GM18511 (cell line): Measurements from ENCODE around the gene PCDHB4.
"Not testable (repeated sequence)": the region's sequence is repeated elsewhere in the genome, so short reads cannot be mapped to it uniquely, and the experiment has no call there.

Experiments
- ATAC-seq: cut with Tn5 transposase; IDR thresholded peaks from one replicate; pipeline ENCODE4 v1.9.1; 2021; ENCODE audit warnings: mild to moderate bottlenecking, moderate library complexity; ENCODE audit not compliant: unreplicated experiment

PCDHB4 gene

DNA sequence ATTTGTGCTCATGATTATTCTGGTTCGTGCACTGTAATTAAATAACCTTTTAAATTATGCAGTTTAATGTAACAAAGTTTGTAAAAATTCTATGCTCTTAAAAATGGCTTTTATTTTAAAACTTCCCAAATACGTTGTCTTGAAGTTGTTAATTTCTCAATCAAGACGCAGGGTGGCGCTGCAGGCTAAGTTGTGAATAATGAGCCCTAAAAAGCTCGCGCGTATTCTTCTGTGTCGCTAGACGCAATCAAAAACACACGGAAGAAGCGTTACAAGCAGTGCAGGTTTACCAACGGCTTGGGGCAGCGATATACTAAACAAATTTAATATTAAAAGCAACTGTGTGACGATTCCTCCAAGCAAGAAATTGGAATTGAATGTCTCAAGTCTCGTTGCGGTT lies at the start of gene PCDHB4:
PCDHB4 (plus strand) TSS at position 256 of the 400 bp plus-strand sequence. CDS start 181 bp downstream, outside the sequence.
- ATAC-seq: no peak

DNA sequence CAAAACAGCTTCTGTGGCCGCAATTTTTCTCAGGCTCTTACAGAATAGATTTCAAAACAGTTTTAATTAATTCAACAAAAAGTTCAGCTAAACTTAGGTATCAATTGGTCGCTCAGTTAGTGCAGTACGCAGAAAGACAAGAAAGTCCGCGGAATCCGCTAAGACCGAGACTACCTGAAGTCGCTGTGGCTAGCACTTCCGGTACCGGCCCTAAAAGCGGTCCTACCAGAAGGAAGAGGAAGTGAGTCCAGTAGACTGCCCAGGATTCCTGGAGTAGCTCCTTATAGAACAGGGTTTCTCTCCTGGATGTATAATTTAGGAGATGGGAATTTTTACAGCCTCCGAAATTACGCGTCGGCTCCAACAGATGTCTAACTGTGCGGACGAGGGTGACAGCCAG lies 43.8 kb upstream of the PCDHB4 start:
- ATAC-seq: no peak

DNA sequence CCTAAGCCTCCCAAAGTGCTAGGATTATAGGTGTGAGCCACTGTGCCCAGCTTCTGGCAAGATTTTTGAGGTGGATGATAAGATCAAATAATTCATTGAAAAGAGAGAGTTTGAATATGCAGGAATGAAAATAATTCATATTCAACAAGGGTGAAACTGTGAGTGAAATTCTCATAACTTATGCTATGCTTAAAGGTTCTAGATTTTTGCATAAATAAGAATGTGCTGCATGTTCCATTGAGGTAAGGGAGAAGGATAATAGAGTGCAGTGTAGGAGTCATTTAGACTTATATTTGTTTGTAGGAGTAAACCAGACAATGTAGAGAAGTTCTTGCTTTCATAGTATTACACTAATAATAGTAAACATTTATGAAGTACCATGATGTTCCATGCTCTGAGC lies 39.4 kb upstream of the PCDHB4 start:
- ATAC-seq: no peak

- no peak for ATAC-seq
Observed at GRCh38 chr5:141084487-141084989, 37.1 kb upstream of the PCDHB4 start.

GRCh38 chr5:141094481-141095262 lies 26.9 kb upstream of the PCDHB4 start, which contains the start of gene PCDHB2:
PCDHB2 (plus strand) TSS chr5:141094615; CDS start chr5:141094791, 176 bp downstream.
- no peak for ATAC-seq

GRCh38 chr5:141095263-141095641 lies 26.4 kb upstream of the PCDHB4 start:
- no peak for ATAC-seq

DNA sequence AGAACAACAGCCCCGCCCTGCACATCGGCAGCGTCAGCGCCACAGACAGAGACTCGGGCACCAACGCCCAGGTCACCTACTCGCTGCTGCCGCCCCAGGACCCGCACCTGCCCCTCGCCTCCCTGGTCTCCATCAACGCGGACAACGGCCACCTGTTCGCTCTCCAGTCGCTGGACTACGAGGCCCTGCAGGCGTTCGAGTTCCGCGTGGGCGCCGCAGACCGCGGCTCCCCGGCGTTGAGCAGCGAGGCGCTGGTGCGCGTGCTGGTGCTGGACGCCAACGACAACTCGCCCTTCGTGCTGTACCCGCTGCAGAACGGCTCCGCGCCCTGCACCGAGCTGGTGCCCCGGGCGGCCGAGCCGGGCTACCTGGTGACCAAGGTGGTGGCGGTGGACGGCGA lies 25.4 kb upstream of the PCDHB4 start:
- ATAC-seq: not testable (repeated sequence)

GRCh38 chr5:141096586-141096985 lies 25.0 kb upstream of the PCDHB4 start:
- ATAC-seq: not testable (repeated sequence)

DNA sequence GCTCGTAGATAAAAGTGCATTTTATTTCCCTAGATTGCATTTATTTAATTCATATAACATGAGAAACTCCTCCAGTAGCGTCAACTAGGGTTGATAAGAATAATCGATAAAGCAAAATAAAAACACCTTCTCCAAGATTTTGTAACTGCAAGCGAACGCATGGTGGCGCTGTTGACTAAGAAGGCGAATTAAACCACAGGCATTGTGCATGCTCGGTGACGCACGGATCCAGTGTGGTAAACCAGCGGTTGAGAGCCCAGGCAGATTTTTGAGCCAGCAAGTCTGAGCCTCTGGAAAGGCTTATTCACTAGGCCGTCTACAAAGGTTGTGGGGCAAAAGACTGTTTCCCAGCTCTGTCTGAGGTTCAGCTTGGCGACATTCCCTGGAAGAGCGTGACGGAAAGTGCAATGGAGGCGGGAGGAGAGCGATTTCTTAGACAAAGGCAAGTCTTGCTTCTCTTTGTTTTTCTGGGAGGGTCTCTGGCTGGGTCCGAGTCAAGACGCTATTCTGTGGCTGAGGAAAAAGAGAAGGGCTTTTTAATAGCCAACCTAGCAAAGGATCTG lies 21.3 kb upstream of the PCDHB4 start, which contains the start of gene PCDHB3:
PCDHB3 (plus strand) TSS at position 231 of the 563 bp plus-strand sequence; CDS start at position 408, 177 bp downstream.
- no peak for ATAC-seq

GRCh38 chr5:141101059-141101458 lies 20.6 kb upstream of the PCDHB4 start:
- no peak for ATAC-seq

DNA sequence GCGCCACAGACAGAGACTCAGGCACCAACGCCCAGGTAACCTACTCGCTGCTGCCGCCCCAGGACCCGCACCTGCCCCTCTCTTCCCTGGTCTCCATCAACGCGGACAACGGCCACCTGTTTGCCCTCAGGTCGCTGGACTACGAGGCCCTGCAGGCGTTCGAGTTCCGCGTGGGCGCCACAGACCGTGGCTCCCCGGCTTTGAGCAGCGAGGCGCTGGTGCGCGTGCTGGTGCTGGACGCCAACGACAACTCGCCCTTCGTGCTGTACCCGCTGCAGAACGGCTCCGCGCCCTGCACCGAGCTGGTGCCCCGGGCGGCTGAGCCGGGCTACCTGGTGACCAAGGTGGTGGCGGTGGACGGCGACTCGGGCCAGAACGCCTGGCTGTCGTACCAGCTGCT lies 19.5 kb upstream of the PCDHB4 start:
- ATAC-seq: not testable (repeated sequence)

DNA sequence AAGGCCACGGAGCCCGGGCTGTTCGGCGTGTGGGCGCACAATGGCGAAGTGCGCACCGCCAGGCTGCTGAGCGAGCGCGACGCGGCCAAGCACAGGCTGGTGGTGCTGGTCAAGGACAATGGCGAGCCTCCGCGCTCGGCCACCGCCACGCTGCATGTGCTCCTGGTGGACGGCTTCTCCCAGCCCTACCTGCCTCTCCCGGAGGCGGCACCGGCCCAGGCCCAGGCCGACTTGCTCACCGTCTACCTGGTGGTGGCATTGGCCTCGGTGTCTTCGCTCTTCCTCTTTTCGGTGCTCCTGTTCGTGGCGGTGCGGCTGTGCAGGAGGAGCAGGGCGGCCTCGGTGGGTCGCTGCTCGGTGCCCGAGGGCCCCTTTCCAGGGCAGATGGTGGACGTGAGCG lies 19.1 kb upstream of the PCDHB4 start:
- ATAC-seq: not testable (repeated sequence)

DNA sequence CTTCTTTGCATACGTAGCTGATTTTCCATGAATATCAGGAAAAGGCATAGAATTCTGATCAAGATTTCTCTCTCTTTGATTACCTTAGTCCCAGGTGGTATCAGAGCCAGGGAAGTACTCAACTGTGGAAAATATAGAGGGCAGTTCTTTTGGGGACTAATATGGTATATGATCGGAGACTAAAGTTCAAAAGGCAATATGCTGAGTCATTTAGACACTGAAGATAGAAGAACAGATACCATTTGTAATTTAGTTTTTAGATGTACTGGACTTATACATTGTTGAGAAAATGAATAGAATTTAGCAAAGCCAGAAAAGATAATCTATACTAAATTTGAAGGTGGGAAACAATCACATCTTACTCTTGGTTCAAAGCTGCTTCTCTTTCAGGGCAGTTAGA lies 16.3 kb upstream of the PCDHB4 start:
- no peak for ATAC-seq

GRCh38 chr5:141119250-141119649 lies 2.4 kb upstream of the PCDHB4 start:
- no peak for ATAC-seq

DNA sequence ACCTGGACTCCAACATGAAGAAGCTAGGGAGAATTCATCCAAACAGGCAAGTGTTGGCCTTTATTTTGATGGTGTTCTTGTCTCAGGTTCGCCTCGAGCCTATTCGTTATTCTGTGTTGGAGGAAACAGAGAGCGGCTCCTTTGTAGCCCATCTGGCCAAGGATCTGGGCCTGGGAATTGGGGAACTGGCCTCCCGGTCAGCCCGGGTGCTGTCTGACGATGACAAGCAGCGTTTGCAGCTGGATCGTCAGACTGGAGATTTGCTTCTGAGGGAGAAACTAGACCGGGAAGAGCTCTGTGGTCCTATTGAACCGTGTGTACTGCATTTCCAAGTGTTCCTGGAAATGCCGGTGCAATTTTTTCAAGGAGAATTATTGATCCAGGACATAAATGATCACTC lies 367 bp downstream of the PCDHB4 start:
- no peak for ATAC-seq

DNA sequence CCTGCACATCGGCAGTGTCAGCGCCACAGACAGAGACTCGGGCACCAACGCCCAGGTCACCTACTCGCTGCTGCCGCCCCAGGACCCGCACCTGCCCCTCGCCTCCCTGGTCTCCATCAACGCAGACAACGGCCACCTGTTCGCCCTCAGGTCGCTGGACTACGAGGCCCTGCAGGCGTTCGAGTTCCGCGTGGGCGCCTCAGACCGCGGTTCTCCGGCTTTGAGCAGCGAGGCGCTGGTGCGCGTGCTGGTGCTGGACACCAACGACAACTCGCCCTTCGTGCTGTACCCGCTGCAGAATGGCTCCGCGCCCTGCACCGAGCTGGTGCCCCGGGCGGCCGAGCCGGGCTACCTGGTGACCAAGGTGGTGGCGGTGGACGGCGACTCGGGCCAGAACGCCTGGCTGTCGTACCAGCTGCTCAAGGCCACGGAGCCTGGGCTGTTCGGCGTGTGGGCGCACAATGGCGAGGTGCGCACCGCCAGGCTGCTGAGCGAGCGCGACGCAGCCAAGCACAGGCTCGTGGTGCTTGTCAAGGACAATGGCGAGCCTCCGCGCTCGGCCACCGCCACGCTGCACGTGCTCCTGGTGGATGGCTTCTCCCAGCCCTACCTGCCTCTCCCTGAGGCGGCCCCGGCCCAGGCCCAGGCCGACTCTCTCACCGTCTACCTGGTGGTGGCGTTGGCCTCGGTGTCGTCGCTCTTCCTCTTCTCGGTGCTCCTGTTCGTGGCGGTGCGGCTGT lies 1.9 kb downstream of the PCDHB4 start:
- not testable (repeated sequence) for ATAC-seq

- ATAC-seq: no peak
Observed at GRCh38 chr5:141127305-141127704, 5.7 kb downstream of the PCDHB4 start.

DNA sequence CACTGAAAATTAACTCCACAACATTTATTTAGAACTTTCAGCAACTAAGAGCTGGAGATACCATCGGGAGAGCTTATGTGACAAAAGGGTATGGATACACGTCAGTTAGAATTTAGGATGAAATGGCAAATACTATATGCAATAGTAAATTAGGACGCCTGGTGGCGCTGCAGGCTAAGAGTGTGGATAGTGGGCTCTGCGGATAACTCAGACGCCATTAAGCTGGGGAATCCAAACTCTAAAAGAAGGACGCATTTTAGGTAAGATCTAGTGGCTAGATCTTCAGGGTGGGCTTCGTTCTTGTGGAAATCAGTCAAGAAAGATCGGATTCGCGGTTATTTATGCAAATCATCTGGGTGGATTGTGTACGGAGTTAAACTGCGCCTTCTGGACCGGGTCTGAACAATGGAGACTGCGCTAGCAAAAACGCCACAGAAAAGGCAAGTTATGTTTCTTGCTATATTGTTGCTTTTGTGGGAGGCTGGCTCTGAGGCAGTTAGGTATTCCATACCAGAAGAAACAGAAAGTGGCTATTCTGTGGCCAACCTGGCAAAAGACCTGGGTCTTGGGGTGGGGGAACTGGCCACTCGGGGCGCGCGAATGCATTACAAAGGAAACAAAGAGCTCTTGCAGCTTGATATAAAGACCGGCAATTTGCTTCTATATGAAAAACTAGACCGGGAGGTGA lies 13.6 kb downstream of the PCDHB4 start, which contains the start of gene PCDHB5:
PCDHB5 (plus strand) TSS at position 177 of the 688 bp plus-strand sequence; CDS start at position 406, 229 bp downstream.
- ATAC-seq: no peak

DNA sequence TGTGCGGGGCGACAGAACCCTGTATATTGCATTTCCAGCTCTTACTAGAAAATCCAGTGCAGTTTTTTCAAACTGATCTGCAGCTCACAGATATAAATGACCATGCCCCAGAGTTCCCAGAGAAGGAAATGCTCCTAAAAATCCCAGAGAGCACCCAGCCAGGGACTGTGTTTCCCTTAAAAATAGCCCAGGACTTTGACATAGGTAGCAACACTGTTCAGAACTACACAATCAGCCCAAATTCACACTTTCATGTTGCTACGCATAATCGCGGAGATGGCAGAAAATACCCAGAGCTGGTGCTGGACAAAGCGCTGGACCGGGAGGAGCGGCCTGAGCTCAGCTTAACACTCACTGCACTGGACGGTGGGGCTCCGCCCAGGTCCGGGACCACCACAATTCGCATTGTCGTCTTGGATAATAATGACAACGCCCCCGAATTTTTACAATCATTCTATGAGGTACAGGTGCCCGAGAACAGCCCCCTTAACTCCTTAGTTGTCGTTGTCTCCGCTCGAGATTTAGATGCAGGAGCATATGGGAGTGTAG lies 14.2 kb downstream of the PCDHB4 start:
- no peak for ATAC-seq

DNA sequence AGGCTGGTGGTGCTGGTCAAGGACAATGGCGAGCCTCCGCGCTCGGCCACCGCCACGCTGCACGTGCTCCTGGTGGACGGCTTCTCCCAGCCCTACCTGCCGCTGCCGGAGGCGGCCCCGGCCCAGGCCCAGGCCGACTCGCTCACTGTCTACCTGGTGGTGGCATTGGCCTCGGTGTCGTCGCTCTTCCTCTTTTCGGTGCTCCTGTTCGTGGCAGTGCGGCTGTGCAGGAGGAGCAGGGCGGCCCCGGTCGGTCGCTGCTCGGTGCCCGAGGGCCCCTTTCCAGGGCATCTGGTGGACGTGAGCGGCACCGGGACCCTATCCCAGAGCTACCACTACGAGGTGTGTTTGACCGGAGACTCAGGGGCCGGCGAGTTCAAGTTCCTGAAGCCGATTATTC lies 15.7 kb downstream of the PCDHB4 start:
- ATAC-seq: not testable (repeated sequence)
